22Rv1 (cell line): ENCODE measurements around the gene WDR72.

Experiments used
- ZFX ChIP-seq: fragments of 450-650 bp; IDR thresholded peaks from 2 replicates; pipeline ENCODE4 v1.6.1; 2017; ENCODE audit warnings: antibody characterized with exemption, borderline replicate concordance
- TF ChIP-seq, protein P1 (sequence below): fragments of 450-650 bp; IDR thresholded peaks from 2 replicates; pipeline ENCODE4 v1.5.1; 2017; ENCODE audit warnings: mild to moderate bottlenecking

DNA sequence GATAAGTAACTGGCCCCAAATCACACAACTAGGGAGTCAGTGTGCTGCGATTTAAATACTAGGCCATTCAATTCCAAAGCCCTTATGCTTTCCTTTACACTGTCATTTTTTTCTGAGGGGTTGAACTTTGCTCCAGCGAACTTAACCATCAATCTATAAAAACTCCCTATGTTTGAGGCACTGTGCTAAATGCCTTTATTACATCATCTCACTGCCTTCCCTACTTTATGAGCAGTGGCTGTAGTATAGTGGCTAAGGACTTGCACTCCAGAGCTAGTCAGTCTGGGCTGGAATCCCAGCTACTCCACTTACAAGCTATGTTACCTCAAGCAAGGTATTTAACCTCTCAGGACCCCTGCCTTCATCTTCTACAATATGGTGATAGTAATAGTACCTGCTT, 26.9 kb upstream of the WDR72 start:
- TF ChIP-seq, protein P1, sequence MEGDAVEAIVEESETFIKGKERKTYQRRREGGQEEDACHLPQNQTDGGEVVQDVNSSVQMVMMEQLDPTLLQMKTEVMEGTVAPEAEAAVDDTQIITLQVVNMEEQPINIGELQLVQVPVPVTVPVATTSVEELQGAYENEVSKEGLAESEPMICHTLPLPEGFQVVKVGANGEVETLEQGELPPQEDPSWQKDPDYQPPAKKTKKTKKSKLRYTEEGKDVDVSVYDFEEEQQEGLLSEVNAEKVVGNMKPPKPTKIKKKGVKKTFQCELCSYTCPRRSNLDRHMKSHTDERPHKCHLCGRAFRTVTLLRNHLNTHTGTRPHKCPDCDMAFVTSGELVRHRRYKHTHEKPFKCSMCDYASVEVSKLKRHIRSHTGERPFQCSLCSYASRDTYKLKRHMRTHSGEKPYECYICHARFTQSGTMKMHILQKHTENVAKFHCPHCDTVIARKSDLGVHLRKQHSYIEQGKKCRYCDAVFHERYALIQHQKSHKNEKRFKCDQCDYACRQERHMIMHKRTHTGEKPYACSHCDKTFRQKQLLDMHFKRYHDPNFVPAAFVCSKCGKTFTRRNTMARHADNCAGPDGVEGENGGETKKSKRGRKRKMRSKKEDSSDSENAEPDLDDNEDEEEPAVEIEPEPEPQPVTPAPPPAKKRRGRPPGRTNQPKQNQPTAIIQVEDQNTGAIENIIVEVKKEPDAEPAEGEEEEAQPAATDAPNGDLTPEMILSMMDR: no peak
- no peak for TF ChIP-seq ZFX
